Measurements from ENCODE around the gene PARVG.

The PARVG gene

DNA sequence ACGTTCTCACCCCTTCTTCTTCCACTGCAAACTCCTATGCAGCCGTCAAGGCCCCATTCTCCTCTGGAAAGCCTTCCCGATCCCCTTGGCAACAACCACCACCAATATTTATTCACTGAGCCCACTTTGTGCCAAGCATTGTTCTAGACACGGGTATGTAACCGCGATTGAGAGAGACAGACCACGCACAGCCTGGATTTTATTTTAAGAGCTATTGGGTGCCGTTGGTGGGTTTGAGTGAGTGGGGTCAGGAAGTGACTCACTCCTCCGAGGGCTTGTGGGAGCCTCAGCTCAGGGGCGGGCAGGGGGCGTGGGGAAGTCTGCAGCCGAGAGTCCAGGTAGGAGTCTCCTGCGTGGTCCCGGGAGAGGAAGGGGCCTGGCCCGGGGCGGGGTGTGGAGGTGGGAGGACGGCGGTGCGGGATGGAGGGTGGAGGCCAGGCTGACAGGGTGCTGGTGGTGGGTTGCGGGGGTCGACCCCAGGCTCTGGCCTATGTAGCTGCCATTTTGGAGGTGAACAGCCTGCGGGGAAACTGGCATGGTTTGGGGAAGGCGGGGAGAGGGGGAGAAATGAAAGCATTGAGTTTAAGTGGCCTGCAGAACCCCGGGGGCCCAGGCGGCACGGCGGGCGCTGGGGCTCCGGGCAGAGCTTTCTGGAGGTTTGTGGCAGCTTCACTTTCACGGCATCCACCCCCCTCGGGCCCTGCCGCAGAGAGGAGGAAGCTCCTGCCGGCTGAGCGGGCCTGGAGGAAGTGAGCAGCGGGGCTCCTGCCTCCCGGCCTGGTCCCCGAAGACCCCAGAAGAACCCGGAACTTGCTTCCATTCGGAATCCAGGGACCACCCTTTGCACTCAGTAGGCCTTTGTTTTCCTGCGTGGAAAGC, 547 bp downstream of the PARVG start:
- peak; percentile 87 for DNase-seq

DNA sequence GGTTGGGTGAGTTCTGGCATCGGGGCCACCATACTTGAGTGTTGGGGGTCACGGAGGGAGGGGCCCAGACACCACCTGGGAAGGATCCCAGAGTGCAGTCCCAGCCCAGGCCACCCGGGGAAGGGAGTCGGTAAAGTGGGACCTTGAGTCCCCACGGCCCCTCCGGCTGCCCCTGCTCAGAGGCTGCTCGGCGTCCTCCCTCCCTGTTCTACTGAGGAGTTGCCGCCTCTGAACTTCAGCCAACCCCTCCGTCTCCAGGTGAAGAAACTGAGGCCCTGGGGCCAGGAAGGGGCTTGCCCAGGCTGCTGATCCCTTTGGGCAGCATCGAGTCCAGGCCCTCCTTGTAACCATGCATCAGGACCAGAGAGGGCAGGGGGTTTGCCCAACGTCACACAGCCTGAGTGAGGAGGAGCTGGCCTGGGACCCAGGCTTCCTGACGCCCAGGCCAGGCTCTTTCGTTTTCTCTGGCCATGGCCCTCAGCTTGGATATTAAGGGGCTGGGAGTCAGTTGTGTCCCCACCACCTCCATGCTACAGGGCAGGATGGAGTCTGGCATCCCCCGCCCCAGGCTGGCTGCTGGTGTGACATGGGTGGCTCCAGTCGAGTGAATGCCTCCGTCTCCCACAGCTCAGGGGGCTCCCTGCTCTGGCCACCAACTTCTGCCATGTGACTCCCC, 1.3 kb downstream of the PARVG start:
- peak; percentile 68 for DNase-seq

DNA sequence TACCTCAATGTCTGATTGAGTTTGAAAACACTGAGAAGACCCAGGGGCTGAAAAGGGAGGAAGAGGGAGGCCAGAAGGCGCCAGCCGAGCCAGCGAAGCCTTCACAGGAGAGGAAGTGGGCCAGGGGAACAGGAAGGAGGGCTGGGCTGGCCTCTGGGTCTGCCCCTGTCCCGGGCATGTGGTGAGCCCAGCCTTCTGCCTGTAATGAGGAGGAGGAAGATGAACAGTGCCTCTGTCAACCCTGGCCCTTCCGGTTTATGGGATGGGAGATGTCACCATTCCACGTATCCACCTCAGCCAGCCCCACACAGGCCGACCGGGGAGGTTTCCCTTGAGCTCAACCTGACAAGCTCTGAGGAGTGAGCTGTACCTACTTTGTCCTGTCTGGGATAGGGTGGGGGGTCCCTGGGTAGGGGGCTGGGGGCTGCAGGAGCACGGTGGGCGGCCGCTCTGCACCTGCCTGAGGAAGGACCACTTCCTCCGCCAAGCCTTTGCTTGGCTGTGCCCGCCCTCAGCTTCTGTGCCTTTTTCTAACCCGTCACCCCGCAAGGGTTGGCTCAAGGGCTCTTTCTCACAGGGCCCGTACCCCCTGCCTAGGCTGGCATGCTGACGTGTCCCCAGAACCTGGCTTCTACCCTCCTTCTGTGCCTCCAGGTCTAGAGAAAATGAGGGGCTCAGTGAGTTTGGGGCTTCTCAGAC, 2.0 kb downstream of the PARVG start:
- DNase-seq = peak; percentile 75

DNA sequence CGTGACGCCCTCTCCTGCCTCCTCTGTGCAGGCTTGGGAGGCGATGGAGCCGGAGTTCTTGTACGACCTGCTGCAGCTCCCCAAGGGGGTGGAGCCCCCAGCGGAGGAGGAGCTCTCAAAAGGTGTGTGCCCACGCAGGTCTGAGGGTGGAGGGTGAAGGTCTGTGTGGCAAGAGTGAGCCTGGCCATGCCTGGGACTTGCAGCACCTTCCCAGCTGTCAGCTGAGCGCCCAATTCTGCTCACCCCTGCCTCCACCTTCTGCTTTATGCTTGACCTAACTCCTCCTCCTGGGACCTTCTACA, 2.5 kb downstream of the PARVG start:
- DNase-seq = no peak

DNA sequence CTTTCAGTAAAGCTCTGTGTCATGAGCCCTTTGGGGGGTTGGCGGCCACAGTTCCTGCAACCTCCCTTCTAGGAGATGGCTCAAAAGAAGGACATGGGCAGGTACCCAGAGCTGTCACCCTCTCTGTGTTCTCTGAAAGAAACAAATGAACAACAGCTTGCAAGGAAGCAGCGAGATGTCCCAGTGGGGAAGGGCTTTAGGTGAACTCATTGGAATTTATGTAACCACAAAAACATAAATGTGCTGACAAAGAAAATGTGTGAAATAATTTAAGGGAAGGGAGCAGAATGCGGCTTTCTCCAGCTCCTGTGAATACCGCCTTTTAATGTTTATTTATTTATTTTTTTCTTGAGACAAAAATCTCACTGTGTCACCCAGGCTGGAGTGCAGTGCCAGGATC, 3.3 kb downstream of the PARVG start:
- DNase-seq = no peak

DNA sequence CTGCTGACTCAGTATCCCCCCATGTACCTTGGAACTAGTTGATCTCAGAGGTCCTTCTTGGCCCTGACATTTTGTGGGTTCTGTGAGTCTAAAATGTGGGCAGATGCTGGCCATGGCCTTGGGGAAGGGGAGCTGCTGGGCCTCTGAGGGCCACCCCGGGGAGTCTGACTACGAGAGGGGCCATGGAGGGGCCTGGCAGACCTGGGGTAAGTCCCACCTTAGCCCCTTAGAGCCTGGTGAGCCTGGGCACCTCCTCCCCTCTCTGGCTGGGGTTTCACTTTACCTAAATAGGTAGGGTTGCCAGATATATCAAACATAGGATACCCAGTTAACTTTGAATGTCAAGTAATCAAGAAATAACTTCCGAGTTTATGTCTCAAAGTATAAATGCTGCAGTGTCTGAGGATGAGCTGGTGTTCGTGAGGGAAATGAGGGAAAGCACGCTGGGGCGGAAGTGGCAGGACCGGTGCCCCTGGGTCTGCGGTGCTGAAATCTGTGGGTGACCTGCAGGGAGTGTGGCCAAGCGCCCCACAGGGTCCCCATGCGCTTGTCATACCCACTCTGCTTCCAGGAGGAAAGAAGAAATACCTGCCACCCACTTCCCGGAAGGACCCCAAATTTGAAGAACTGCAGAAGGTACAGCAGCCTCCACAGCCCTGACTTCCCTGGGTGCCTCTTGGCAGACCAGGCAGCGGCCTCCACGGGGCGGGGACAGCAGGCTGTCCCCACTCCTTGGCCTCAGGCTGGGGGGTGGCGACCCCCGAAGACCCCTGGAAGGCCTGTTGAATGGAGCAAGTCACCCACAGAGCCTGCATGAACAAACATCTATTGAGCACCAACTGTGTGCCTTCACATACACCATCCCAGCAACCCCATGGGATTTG, 4.8 kb downstream of the PARVG start:
- no peak for DNase-seq

DNA sequence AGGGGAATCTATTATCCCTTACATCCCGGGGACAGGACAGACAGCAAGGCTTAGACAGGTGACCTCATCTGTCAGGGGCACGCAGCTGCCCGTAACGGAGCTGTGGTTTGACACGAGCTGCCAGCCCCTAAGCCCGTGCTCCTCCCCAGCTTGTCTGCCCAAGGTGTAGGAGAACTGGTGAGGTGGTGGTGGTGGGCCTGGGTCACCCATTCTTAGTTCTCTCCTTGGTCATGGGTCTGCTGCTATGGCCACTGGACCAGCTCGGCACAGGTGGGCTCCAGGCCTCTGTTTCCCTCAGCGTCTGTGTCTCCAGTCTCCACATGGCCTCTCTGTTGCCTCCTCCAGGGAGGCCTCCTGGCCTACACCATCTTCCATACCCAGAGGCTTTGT, 5.4 kb downstream of the PARVG start:
- DNase-seq = peak; percentile 44

DNA sequence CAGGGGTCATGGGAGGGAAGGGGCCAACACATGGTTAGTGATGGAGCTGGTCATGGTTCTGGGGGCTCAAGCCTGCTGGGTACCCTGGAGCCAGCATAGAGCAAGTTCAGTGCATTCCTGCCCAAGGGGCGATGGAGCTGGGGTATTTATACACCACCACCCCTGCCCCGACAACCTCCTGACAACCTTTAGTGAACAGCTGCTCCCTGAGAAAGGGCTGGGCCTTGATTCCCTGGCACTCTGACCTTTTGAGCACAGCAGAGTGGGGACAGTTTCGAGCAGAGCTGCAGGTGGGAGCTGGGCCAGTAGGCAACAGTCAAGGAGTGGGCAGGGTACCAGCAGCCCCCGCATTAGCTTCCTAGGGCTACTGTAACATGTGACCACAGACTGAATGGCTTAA, 6.0 kb downstream of the PARVG start:
- peak; percentile 42 for DNase-seq

DNA sequence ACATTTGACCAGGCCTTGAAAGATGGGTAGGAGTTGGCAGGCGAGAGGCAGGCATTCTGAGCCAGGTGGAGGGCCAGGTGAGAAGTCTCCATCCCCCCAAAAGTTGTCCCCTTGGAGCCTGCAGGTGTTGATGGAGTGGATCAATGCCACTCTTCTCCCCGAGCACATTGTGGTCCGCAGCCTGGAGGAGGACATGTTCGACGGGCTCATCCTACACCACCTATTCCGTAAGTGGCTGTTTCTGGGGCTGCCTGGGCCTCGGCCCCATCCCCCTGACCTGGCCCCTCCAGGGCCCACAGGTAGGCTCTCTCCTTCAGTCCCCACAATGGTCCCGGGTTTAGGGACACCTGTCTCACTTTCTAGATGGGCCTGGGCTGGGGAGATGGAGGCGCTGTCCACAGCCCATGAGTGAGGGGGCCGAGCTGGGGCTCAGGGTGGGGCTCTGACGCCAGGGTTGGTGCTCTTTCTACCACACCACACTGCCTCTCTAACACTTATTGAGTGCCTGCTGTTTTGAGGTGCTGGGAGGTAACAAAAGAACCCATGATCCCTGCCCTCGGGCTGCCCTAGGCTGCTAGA, 7.0 kb downstream of the PARVG start:
- DNase-seq = peak; percentile 41

DNA sequence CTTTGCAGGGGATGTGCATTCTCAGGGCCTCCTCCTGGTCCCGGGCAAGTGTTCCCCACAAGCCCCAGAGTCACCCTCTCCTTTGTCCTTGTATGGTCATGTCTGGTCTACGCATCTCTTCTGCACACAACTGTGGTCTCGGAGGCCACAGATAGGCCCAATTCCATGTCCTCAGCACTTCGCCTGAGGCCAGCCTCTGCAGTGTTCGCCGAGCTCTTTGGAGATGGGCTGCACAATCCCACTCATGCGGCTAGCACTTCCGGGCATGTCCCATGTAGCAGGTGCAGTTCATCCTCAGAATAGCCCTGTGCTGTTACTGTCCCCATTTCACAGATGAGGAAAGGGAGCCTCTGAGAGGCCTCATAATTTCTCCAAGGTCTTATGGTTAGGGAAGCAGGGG, 7.6 kb downstream of the PARVG start:
- DNase-seq = peak; percentile 59

DNA sequence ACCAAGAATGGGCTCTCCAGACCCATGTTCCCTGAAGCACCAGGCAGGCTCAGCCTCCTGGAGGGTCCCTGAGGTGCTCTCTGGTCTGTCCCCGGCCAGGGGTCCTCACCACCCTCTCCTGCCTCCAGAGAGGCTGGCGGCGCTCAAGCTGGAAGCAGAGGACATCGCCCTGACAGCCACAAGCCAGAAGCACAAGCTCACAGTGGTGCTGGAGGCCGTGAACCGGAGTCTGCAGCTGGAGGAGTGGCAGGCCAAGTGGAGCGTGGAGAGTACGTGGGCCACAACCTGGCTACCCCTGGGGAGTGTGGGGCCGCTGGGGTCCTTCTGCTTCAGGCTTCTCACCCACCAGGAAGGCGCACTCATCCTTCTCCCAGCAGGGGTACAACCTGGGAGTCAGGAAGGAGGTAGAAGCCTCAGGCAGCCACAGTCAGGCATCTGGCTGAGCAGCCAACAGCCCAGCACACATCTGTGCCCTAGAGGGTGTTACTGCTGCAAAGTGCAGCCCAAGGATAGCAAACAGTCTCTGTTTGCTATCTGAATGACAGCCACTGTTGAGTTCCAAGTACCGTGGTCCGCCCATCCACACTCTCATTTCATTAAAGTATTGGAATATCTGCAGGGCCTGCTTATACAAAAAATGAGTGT, 8.4 kb downstream of the PARVG start:
- peak; percentile 55 for DNase-seq

DNA sequence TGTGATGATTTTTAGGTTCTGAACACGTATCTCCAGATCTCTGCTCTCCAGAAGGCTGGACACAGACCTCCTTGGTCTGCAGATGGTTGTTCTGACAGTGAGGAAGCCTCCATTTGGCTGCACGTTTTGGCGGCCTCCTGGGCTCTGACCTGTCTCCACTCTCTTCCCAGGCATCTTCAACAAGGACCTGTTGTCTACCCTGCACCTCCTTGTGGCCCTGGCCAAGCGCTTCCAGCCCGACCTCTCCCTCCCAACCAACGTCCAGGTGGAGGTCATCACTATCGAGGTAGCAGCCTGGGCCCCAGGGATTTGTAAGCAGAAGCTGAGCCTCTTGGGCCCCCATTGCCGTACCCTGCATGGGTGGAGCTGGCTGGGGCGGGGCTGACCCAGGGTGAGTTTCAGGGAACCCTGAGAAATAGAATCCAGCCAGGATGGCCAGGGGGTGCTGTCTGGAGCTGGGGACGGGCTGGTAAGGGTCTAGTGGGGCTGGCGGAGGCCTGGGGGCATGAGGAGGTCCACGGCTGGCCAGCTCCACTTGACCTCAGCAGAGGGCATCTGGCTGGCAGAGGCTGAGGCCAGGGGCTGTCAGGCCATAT, 9.8 kb downstream of the PARVG start:
- no peak for DNase-seq

DNA sequence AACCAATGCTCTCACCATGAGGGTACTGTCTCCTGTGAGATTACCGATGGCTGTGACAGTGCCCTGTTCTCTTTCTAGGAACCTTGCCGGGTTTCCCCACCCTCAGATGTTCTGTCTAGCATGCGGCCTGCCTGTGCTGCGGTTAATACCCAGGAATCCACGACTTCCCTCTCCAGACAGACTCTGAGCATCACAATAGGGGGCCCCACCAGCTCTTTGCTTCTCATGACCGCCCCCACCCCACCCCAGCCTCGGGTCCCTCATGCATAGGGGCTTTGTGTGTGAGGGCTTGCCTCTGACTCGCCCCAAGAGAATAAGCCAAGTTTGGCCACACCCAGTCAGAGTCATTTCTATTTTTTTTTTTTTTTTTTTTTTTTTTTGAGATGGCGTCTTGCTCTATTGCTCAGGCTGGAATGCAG, 10.3 kb downstream of the PARVG start:
- DNase-seq = peak; percentile 71

DNA sequence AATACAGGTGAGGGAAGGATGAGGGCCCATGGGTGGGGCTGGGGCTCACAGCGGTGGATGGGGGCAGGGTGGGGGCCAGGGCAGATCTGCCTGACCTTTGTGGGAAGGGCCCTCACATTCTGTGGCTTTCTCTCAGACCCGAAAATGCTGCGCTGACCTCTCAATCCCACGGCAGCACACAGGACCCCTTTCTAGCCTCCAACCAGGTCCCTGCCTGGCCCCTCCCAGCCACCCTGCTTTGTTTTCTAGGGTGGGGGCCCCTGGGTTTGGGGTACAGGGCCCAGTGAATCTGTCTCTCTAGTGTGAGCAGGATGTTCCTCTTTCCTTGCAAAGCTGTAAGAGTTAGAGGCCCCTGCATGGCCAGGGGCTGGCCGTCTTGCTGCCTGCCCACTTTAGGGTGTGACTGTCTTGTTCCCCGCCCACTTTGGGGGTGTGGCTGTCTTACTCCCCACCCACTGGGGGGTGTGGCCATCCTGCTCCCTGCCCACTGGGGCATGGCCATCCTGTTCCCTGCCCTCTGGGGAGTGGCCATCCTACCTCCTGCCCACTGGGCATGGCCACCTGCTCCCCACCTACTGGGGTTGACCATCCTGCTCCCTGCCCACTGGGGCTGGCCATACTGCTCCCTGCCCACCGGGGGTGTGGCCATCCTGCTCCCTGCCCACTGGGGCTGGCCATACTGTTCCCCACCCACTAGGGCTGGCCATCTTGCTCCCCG, 11.5 kb downstream of the PARVG start:
- DNase-seq = peak; percentile 73

DNA sequence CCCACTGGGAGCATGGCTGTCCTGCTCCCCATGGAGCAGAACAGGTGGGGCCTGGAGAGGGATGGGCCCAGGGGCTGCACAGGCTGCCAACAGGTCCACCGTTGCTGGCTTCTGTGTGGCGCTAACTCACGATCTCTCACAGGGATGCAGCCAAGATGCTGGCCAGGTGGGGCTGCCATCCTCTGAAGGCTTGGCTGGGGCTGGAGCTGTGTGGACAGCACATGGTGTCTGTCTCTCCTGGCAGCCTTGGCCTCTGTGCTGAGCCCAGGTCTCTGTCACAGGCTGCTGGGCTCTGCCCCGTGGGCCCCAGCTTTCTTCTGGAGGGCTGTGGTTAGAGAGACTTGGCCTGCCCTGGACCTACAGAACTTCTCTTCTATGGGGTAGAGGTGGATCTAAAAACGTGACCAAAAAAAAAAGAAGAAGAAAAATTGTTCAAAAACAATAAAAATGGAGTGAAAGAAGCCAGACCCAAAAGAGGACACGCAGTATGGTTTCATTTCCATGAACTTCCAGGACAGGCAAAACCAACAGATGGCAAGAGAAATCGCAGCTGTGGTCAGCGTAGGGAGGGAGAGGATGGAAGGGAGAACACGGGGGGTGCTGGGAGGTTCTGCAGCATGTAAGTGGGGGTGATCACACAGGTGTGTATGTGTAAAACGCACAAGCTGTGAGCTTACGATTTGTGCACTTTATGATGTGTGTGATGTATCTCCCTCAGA, 12.2 kb downstream of the PARVG start:
- DNase-seq = peak; percentile 45

DNA sequence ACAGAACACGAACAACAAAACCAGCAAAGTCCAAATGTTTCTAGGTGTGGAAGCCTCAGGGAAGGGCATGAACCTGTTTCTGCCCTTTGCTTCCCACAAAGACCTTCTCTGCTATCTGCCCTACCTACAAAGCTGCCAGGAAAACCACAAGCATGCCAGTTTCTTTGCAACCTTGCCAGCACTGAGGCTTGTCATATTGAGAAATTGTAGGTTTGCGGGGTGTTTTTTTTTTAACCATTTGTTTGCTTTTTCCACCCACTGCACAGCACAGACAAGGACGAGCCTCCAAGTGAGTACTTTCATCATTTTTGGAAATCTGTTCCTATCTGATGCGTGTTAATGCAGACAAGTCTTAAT, 12.8 kb downstream of the PARVG start:
- DNase-seq = peak; percentile 62

DNA sequence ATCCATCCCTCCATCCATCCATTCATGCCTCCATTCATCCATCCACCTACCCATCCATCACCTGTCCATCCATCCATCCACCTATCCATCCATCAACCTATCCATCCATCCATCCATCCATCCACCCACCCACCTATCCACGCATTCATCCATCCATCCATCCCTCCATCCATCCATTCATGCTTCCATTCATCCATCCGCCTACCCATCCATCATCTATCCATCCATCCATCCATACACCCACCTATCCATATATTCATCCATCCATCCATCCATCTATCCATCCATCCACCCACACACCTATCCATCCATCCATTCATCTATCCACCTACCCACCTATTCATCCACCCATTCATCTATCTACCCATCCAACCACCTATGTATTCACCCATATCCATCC, 13.8 kb downstream of the PARVG start:
- no peak for DNase-seq

DNA sequence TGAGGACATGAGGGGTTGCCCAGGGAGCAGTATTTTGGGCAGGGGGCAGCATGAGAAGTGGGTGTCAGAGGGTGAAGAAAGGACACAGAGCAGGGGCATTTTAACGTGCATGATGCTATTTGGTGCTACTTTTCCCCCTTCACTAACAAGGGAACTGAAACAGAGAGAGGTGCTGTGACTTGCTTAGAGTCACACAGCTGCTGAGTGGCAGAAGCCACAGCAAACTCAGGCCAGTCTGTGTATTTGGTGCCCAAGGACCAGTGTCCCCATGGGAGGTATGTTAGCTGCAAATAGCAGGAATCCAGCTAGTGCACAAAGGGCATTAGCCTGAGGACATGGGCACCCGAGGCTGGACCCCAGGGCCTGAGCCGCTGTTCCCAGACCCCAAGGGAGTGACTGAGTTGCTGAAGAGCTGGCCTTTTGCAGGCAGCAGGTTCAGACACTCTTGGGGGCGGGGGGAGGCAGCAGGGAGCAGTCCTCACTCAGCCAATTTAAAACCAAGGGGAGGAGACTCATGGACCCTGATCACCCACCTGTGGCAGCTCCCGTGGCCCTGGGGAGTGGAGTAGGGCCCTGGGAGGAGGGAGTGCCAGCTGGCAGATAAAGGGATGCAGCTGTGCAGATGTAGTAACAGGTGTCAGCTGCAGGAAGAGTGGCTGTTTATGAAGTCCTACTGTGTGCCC, 14.6 kb downstream of the PARVG start:
- no peak for DNase-seq

DNA sequence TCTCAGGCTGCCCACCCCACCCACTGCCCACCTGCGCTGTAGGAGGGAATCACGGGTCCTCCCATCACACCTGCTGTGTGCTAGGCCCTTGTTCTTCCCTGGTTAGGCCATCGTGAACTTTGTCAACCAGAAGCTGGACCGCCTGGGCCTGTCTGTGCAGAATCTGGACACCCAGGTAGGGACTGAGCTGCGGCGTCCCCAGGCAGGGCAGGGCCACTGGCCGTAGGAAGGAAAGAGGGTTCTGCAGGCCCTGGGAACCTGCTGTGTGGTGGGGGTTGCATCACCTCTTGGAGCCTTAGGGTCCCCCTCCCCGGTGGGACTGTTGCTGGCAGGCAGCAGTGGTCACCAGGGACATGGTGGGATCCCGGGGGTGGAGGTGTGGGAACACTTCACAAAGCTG, 15.5 kb downstream of the PARVG start:
- no peak for DNase-seq

DNA sequence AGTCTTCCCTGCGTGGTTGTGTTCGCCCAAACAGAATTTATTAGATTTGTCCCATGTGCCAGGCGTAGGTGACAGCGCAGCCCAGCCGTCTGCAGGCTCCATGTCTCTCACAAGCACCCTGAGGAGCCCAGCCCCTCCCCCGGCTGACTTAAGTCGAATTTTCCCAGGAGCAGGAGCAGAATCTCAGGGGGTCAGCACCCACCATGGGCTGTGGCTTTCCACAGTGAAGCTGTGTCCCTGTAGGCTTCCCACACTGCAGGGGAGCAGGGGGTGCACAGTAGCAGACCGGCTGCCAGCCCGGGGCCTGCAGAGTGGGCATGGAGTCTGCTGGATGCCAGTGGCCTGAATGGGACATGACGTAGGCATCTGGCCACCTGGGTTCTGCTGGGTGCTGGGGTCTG, 16.0 kb downstream of the PARVG start:
- DNase-seq = no peak

Data from activated effector memory CD4-positive, alpha-beta T cell treated with anti-CD3 and anti-CD28 coated beads, Interleukin-2, amount 50 U/mL, for 16 hours (primary cell).